ENCODE data around the gene FAM20A. TPM values are rescaled to one million over a fixed set of nuclear protein-coding genes. Genes with fewer than 3 reads are reported as not detected.

The FAM20A gene
- total RNA-seq, 1 donor from 2014 or later: 11.5 TPM

DNA sequence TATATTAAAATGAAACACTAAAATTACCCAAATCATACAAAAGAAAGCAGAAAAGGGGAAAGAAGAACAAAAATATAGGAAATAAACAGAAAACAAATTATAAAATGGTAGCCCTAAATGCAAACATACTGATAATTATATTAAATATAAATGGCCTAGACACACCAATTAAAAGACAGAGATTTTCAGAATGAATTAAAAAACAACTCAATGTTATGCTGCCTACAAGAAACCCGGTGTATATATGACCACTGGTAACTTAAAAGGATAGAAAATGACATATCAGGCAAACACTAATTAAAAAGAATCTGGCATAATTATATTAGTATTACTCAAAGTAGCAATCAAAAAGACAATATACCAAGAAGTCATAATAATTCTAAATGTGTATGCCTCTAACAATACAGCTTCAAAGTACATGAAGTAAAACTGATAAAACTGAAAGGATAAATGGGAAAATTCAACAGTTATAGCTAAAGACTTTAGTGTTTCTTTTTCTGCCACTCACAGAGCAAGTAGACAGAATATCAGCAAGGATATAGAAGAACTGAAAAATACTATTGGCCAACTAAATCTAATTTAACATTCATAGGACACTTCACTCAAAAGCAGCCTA, 7.5 kb upstream of the FAM20A start:
- Mint-ChIP-seq H3K4me3 (no peak overlapping the region), H3K4me1 (ENCODE audit: unreplicated experiment) (no peaks in the 10 kb centered on the region), H3K27me3 (peaks cover 13% of the 10 kb centered on the region), H3K27ac (no peak overlapping the region), H3K36me3 (no peaks in the 10 kb centered on the region), H3K9me3 (peaks cover 15% of the 10 kb centered on the region)
- TF ChIP-seq, protein P1, sequence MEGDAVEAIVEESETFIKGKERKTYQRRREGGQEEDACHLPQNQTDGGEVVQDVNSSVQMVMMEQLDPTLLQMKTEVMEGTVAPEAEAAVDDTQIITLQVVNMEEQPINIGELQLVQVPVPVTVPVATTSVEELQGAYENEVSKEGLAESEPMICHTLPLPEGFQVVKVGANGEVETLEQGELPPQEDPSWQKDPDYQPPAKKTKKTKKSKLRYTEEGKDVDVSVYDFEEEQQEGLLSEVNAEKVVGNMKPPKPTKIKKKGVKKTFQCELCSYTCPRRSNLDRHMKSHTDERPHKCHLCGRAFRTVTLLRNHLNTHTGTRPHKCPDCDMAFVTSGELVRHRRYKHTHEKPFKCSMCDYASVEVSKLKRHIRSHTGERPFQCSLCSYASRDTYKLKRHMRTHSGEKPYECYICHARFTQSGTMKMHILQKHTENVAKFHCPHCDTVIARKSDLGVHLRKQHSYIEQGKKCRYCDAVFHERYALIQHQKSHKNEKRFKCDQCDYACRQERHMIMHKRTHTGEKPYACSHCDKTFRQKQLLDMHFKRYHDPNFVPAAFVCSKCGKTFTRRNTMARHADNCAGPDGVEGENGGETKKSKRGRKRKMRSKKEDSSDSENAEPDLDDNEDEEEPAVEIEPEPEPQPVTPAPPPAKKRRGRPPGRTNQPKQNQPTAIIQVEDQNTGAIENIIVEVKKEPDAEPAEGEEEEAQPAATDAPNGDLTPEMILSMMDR (conservative IDR thresholded peaks at IDR 0.05): no peak
- DNase-seq (ENCODE audit: extremely low spot score, unreplicated experiment): no peak

GRCh38 chr17:68606451-68607307, 5.5 kb upstream of the FAM20A start:
- TF ChIP-seq, protein P1 (conservative IDR thresholded peaks at IDR 0.05): no peak
- Mint-ChIP-seq H3K9me3 (peaks cover 15% of the 10 kb centered on the region), H3K27me3 (peaks cover 29% of the 10 kb centered on the region), H3K4me1 (ENCODE audit: unreplicated experiment) (no peaks in the 10 kb centered on the region), H3K4me3 (no peak overlapping the region), H3K36me3 (no peaks in the 10 kb centered on the region), H3K27ac (no peak overlapping the region)
- DNase-seq (ENCODE audit: extremely low spot score, unreplicated experiment): no peak

DNA sequence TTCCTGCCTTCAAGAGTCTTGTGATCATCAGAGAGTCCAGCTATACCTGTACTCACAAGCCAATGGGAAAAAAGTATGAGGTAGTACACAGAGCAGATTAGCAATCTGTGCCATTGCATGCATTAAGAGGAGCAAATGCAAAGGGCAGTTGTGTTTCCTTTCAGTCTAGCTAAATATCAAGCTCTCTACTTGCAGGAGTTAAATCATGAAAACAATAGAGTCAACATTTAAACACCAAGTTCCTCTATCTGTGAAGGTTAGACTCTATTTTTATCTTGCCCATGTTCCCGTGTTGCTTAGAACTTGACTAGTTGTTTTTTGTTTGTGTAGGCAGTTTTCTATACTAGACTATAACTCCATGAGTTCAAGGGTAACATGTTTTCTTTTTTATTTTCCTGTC, 4.7 kb upstream of the FAM20A start:
- TF ChIP-seq, protein P1 (conservative IDR thresholded peaks at IDR 0.05): no peak
- Mint-ChIP-seq H3K4me3 (no peak overlapping the region), H3K4me1 (ENCODE audit: unreplicated experiment) (no peaks in the 10 kb centered on the region), H3K27me3 (peaks cover 31% of the 10 kb centered on the region), H3K36me3 (no peaks in the 10 kb centered on the region), H3K27ac (no peak overlapping the region), H3K9me3 (peaks cover 15% of the 10 kb centered on the region)
- DNase-seq (ENCODE audit: extremely low spot score, unreplicated experiment): no peak

DNA sequence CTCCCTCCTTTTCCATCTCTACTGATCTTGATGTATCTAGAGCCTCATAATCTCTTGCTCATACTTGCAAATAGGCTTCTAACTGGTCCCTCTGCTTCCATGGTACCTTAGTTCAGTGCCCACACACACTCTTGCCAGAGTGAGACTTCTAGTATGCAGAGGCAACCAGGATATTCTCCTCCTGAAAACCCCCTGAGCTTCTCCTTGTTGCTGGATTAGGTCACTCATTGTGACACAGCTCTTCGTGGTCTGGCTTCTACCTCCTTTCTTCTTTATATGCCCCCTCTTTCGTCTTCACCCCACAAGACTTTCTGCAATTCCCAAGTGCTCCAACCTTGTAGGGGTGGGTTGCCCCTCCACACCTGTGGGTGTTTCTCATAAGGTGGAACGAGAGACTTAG, 2.5 kb upstream of the FAM20A start:
- no peaks in the 10 kb centered on the region for H3K36me3 Mint-ChIP-seq
- H3K9me3 Mint-ChIP-seq: peaks cover 5% of the 10 kb centered on the region
- H3K27ac Mint-ChIP-seq: no peak overlapping the region
- H3K4me1 Mint-ChIP-seq (ENCODE audit: unreplicated experiment): peaks cover 8% of the 10 kb centered on the region
- DNase-seq (ENCODE audit: extremely low spot score, unreplicated experiment): no peak
- peak overlapping the region; percentile 32 for H3K4me3 Mint-ChIP-seq
- H3K27me3 Mint-ChIP-seq: peaks cover 44% of the 10 kb centered on the region
- TF ChIP-seq, protein P1 (conservative IDR thresholded peaks at IDR 0.05): no peak

GRCh38 chr17:68603027-68603426, 1.9 kb upstream of the FAM20A start:
- no peaks in the 10 kb centered on the region for H3K36me3 Mint-ChIP-seq
- H3K27me3 Mint-ChIP-seq: peaks cover 51% of the 10 kb centered on the region
- peaks cover 5% of the 10 kb centered on the region for H3K9me3 Mint-ChIP-seq
- DNase-seq (ENCODE audit: extremely low spot score, unreplicated experiment): no peak
- H3K4me3 Mint-ChIP-seq: no peak overlapping the region
- no peak overlapping the region for H3K27ac Mint-ChIP-seq
- TF ChIP-seq, protein P1 (conservative IDR thresholded peaks at IDR 0.05): no peak
- H3K4me1 Mint-ChIP-seq (ENCODE audit: unreplicated experiment): peaks cover 8% of the 10 kb centered on the region
